Measurements from ENCODE around the gene RPL6.

The RPL6 gene

DNA sequence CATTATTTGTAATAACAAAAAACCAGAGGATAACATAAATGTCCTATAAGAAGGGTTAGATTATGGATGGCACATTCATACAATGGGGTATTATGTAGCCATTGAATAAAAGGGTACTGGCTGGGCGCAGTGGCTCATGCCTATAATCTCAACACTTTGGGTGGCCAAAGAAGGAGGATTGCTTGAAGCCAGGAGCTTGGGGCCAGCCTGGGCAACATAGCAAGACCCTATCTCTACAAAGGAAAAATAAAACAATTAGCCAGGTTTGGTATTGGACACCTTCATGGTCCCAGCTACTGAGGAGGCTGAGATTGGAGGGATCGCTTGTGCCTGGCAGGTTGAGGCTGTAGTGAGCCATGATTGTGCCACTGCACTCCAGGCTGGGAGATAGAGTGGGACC is 24.1 kb upstream of the RPL6 start:
- no peak overlapping the region for H3K4me3 Mint-ChIP-seq
- DNase-seq (ENCODE audit: low spot score in 2 of 2): no peak
- no peaks in the 10 kb centered on the region for H3K9me3 Mint-ChIP-seq
- H3K27ac Mint-ChIP-seq (ENCODE audit: low read depth): no peak overlapping the region
- peaks cover 24% of the 10 kb centered on the region for H3K4me1 Mint-ChIP-seq
- H3K27me3 Mint-ChIP-seq: no peaks in the 10 kb centered on the region
- peaks cover 11% of the 10 kb centered on the region for H3K36me3 Mint-ChIP-seq (ENCODE audit: insufficient read depth)
- ATAC-seq (replicated peaks; ENCODE audit: extremely low read depth, poor library complexity, severe bottlenecking): no peak

DNA sequence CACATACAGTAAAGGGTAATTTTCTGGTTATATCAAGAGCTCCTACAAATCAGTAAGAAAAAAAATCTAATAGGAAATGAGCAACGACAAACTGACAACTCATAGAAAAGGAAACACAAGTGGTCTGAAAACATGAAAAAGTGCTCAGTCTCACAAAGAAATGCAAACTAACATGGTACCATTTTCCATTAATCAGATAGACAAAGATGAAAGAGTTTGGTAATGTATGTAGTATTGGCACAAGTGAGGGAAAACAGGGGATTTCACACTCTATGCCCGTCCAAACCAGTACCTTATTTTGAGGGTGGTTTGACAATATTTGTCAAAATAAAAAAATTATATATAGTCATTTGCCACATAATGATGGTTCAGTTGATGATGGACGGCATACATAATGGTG is 22.6 kb upstream of the RPL6 start:
- Mint-ChIP-seq H3K4me3 (no peak overlapping the region), H3K36me3 (ENCODE audit: insufficient read depth) (peaks cover 11% of the 10 kb centered on the region), H3K27ac (ENCODE audit: low read depth) (no peak overlapping the region), H3K9me3 (no peaks in the 10 kb centered on the region), H3K4me1 (peaks cover 13% of the 10 kb centered on the region), H3K27me3 (no peaks in the 10 kb centered on the region)
- DNase-seq (ENCODE audit: low spot score in 2 of 2) (no peak), ATAC-seq (replicated peaks; ENCODE audit: extremely low read depth, poor library complexity, severe bottlenecking) (no peak)

- H3K27ac Mint-ChIP-seq (ENCODE audit: low read depth): no peak overlapping the region
- ATAC-seq (replicated peaks; ENCODE audit: extremely low read depth, poor library complexity, severe bottlenecking): no peak
- peaks cover 10% of the 10 kb centered on the region for H3K36me3 Mint-ChIP-seq (ENCODE audit: insufficient read depth)
- no peaks in the 10 kb centered on the region for H3K27me3 Mint-ChIP-seq
- H3K4me3 Mint-ChIP-seq: no peak overlapping the region
- no peaks in the 10 kb centered on the region for H3K9me3 Mint-ChIP-seq
- peaks cover 13% of the 10 kb centered on the region for H3K4me1 Mint-ChIP-seq
- DNase-seq (ENCODE audit: low spot score in 2 of 2): no peak
Measured at GRCh38 chr12:112430929-112431328, 21.5 kb upstream of the RPL6 start.

DNA sequence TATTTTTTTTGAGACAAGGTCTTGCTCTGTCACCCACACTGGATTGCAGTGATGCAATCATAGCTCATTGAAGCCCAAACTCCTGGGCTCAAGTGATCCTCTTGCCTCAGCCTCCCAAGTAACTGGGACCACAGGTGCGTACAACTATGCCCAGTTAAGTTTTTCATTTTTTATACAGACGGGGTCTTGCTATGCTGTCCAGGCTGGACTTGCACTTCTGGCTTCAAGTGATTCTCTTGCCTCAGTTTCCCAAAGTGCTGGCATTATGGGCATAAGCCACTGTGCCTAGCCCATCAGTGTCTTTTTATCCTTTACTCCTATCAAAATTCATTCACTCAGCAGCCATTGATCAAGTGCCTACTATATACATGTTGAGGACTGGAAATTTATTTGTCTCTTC is 18.4 kb upstream of the RPL6 start:
- Mint-ChIP-seq H3K27me3 (no peaks in the 10 kb centered on the region), H3K4me3 (no peak overlapping the region), H3K36me3 (ENCODE audit: insufficient read depth) (peaks cover 12% of the 10 kb centered on the region), H3K27ac (ENCODE audit: low read depth) (no peak overlapping the region), H3K9me3 (no peaks in the 10 kb centered on the region), H3K4me1 (peaks cover 30% of the 10 kb centered on the region)
- ATAC-seq (replicated peaks; ENCODE audit: extremely low read depth, poor library complexity, severe bottlenecking) (no peak), DNase-seq (ENCODE audit: low spot score in 2 of 2) (no peak)

DNA sequence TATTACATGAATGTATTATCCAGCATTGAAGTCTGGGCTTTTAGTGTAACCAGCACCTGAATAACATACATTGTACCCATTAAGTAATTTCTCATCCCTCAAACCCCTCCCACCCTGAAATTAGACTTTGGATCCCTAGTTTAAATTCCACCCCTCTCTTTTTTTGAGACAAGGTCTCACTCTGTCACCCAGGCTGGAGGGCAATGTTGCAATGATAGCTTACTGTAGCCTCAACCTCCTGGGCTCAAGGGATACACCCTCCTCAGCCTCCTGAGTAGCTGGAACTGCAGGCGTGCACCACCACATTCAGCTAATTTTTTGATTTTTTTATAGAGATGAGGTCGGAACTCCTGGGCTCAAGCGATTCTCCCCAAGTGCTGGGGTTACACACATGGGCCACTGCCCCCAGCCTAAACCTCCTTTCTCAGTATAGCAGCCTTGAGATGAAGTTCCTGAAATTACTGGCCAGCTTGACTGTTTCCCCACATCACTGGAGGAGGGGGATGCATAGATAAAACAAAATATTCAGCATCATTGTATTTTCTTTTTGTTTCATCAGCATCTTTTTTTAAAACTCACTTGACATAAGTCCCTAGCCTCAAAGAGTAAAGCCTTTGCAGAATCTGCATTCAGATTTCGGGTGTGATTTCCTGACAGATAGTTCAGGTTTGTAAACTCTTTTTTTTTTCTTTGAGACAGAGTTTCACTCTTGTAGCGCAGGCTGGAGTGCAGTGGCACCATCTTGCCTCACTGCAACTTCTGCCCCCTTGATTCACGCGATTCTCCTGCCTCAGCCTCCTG is 16.4 kb upstream of the RPL6 start:
- no peak overlapping the region for H3K27ac Mint-ChIP-seq (ENCODE audit: low read depth)
- H3K4me1 Mint-ChIP-seq: peaks cover 33% of the 10 kb centered on the region
- H3K9me3 Mint-ChIP-seq: no peaks in the 10 kb centered on the region
- no peaks in the 10 kb centered on the region for H3K27me3 Mint-ChIP-seq
- ATAC-seq (replicated peaks; ENCODE audit: extremely low read depth, poor library complexity, severe bottlenecking): no peak
- H3K36me3 Mint-ChIP-seq (ENCODE audit: insufficient read depth): peaks cover 5% of the 10 kb centered on the region
- DNase-seq (ENCODE audit: low spot score in 2 of 2): no peak
- no peak overlapping the region for H3K4me3 Mint-ChIP-seq

- peaks cover 46% of the 10 kb centered on the region for H3K4me1 Mint-ChIP-seq
- no peaks in the 10 kb centered on the region for H3K27me3 Mint-ChIP-seq
- no peaks in the 10 kb centered on the region for H3K9me3 Mint-ChIP-seq
- ATAC-seq (replicated peaks; ENCODE audit: extremely low read depth, poor library complexity, severe bottlenecking): no peak
- DNase-seq (ENCODE audit: low spot score in 2 of 2): no peak
- H3K4me3 Mint-ChIP-seq: no peak overlapping the region
- H3K36me3 Mint-ChIP-seq (ENCODE audit: insufficient read depth): peaks cover 8% of the 10 kb centered on the region
- no peak overlapping the region for H3K27ac Mint-ChIP-seq (ENCODE audit: low read depth)
Measured at GRCh38 chr12:112424126-112424525, 14.7 kb upstream of the RPL6 start.

- no peak for ATAC-seq (replicated peaks; ENCODE audit: extremely low read depth, poor library complexity, severe bottlenecking)
- DNase-seq (ENCODE audit: low spot score in 2 of 2): no peak
- H3K4me3 Mint-ChIP-seq: no peak overlapping the region
- H3K9me3 Mint-ChIP-seq: no peaks in the 10 kb centered on the region
- peaks cover 12% of the 10 kb centered on the region for H3K36me3 Mint-ChIP-seq (ENCODE audit: insufficient read depth)
- H3K27ac Mint-ChIP-seq (ENCODE audit: low read depth): no peak overlapping the region
- peaks cover 52% of the 10 kb centered on the region for H3K4me1 Mint-ChIP-seq
- H3K27me3 Mint-ChIP-seq: no peaks in the 10 kb centered on the region
Measured at GRCh38 chr12:112422531-112422930, 13.1 kb upstream of the RPL6 start.

GRCh38 chr12:112421363-112421762 is 12.0 kb upstream of the RPL6 start:
- no peak for ATAC-seq (replicated peaks; ENCODE audit: extremely low read depth, poor library complexity, severe bottlenecking)
- no peak for DNase-seq (ENCODE audit: low spot score in 2 of 2)
- Mint-ChIP-seq H3K27ac (ENCODE audit: low read depth) (no peak overlapping the region), H3K36me3 (ENCODE audit: insufficient read depth) (peaks cover 12% of the 10 kb centered on the region), H3K4me3 (no peak overlapping the region), H3K9me3 (no peaks in the 10 kb centered on the region), H3K4me1 (peaks cover 52% of the 10 kb centered on the region), H3K27me3 (no peaks in the 10 kb centered on the region)

DNA sequence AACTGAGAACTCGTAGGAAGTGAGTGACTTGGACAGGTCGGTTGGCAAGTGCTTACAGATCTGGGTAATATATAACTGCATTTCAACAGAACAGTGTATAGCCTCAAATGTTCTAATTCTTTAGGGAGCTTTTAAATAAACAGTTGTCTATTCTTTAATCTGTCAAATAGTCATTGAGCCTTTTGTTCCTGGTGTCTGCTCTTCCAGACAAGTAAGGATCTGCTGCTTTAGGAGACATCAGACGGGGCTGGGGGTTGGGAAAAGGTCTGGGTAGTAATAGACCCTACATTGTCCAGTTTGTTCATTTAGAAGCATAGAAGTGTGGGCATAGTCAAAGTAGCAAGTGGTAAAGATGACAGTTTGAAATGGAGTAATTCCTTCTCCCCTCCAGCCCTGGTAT is 11.3 kb upstream of the RPL6 start:
- Mint-ChIP-seq H3K4me1 (peaks cover 52% of the 10 kb centered on the region), H3K9me3 (no peaks in the 10 kb centered on the region), H3K27ac (ENCODE audit: low read depth) (no peak overlapping the region), H3K4me3 (peak overlapping the region; percentile 93), H3K36me3 (ENCODE audit: insufficient read depth) (peaks cover 12% of the 10 kb centered on the region), H3K27me3 (no peaks in the 10 kb centered on the region)
- ATAC-seq (replicated peaks; ENCODE audit: extremely low read depth, poor library complexity, severe bottlenecking) (no peak), DNase-seq (ENCODE audit: low spot score in 2 of 2) (no peak)

- no peaks in the 10 kb centered on the region for H3K9me3 Mint-ChIP-seq
- peaks cover 47% of the 10 kb centered on the region for H3K4me1 Mint-ChIP-seq
- ATAC-seq (replicated peaks; ENCODE audit: extremely low read depth, poor library complexity, severe bottlenecking) (peak; percentile 49), DNase-seq (ENCODE audit: low spot score in 2 of 2) (no peak)
- H3K27me3 Mint-ChIP-seq: no peaks in the 10 kb centered on the region
- peak overlapping the region; percentile 95 for H3K27ac Mint-ChIP-seq (ENCODE audit: low read depth)
- peak overlapping the region; percentile 93 for H3K4me3 Mint-ChIP-seq
- H3K36me3 Mint-ChIP-seq (ENCODE audit: insufficient read depth): peaks cover 10% of the 10 kb centered on the region
Measured at GRCh38 chr12:112419297-112420133, 10.1 kb upstream of the RPL6 start.

- ATAC-seq (replicated peaks; ENCODE audit: extremely low read depth, poor library complexity, severe bottlenecking): peak; percentile 88
- Mint-ChIP-seq H3K4me3 (peak within 1 kb of the TSS; percentile 93), H3K27ac (ENCODE audit: low read depth) (peak within 1 kb of the TSS; percentile 95), H3K9me3 (no peaks in the 10 kb centered on the region), H3K4me1 (peaks cover 39% of the 10 kb centered on the region), H3K27me3 (no peaks in the 10 kb centered on the region), H3K36me3 (ENCODE audit: insufficient read depth) (peaks cover 10% of the 10 kb centered on the region)
- peak; percentile 87 to 90 for DNase-seq (ENCODE audit: low spot score in 2 of 2)
Measured at GRCh38 chr12:112418608-112419296, 9.3 kb upstream of the RPL6 start, which contains the start of gene PTPN11. PTPN11 (plus strand) TSS chr12:112418947; CDS start chr12:112419112, 165 bp downstream.

GRCh38 chr12:112418273-112418607 is 8.8 kb upstream of the RPL6 start:
- Mint-ChIP-seq H3K27ac (ENCODE audit: low read depth) (peak overlapping the region; percentile 95), H3K4me1 (peaks cover 39% of the 10 kb centered on the region), H3K4me3 (peak overlapping the region; percentile 93), H3K9me3 (no peaks in the 10 kb centered on the region), H3K36me3 (ENCODE audit: insufficient read depth) (peaks cover 10% of the 10 kb centered on the region), H3K27me3 (no peaks in the 10 kb centered on the region)
- ATAC-seq (replicated peaks; ENCODE audit: extremely low read depth, poor library complexity, severe bottlenecking) (peak; percentile 6), DNase-seq (ENCODE audit: low spot score in 2 of 2) (no peak)
